Activated naive CD4-positive, alpha-beta T cell treated with anti-CD3 and anti-CD28 coated beads, Interleukin-2, amount 50 U/mL, for 72 hours (primary cell): Measurements from ENCODE around the gene ARMC3. TPM values are rescaled to one million over a fixed set of nuclear protein-coding genes. Genes with fewer than 3 reads are reported as not detected.
"Not testable (repeated sequence)": the region's sequence is repeated elsewhere in the genome, so short reads cannot be mapped to it uniquely, and the experiment has no call there.

Experiments
- ATAC-seq, 2 donors: fragments of 150-1000 bp; cut with Tn5 transposase; 2 replicates each; pipeline ENCODE4 v1.10.0; 2021; ENCODE audit warnings: mild to moderate bottlenecking in 2 of 2, moderate library complexity in 2 of 2
- DNase-seq, 2 donors: peaks; one replicate each; pipeline ENCODE4 v3.0.0; 2021 to 2022; ENCODE audit warnings: low spot score in 2 of 2
- H3K27ac Mint-ChIP-seq, 2 donors: one replicate each; pipeline ENCODE4 v1.8.0; 2022; ENCODE audit warnings: mild to moderate bottlenecking in 2 of 2, mixed read lengths in 2 of 2
- H3K36me3 Mint-ChIP-seq, 2 donors: one replicate each; pipeline ENCODE4 v1.8.0; 2022; ENCODE audit warnings: mixed read lengths in 2 of 2
- H3K9me3 Mint-ChIP-seq, 2 donors: one replicate each; pipeline ENCODE4 v1.8.0; 2022; ENCODE audit warnings: mixed read lengths in 2 of 2
- total RNA-seq, 2 donors: library from RNA; stranded (reverse); gene quantifications; one replicate each; pipeline ENCODE4 v1.2.3, GENCODE V29; 2022

The ARMC3 gene, protein sequence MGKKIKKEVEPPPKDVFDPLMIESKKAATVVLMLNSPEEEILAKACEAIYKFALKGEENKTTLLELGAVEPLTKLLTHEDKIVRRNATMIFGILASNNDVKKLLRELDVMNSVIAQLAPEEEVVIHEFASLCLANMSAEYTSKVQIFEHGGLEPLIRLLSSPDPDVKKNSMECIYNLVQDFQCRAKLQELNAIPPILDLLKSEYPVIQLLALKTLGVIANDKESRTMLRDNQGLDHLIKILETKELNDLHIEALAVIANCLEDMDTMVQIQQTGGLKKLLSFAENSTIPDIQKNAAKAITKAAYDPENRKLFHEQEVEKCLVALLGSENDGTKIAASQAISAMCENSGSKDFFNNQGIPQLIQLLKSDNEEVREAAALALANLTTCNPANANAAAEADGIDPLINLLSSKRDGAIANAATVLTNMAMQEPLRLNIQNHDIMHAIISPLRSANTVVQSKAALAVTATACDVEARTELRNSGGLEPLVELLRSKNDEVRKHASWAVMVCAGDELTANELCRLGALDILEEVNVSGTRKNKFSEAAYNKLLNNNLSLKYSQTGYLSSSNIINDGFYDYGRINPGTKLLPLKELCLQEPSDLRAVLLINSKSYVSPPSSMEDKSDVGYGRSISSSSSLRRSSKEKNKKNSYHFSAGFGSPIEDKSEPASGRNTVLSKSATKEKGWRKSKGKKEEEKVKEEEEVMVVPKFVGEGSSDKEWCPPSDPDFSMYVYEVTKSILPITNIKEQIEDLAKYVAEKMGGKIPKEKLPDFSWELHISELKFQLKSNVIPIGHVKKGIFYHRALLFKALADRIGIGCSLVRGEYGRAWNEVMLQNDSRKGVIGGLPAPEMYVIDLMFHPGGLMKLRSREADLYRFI
- not detected for total RNA-seq

DNA sequence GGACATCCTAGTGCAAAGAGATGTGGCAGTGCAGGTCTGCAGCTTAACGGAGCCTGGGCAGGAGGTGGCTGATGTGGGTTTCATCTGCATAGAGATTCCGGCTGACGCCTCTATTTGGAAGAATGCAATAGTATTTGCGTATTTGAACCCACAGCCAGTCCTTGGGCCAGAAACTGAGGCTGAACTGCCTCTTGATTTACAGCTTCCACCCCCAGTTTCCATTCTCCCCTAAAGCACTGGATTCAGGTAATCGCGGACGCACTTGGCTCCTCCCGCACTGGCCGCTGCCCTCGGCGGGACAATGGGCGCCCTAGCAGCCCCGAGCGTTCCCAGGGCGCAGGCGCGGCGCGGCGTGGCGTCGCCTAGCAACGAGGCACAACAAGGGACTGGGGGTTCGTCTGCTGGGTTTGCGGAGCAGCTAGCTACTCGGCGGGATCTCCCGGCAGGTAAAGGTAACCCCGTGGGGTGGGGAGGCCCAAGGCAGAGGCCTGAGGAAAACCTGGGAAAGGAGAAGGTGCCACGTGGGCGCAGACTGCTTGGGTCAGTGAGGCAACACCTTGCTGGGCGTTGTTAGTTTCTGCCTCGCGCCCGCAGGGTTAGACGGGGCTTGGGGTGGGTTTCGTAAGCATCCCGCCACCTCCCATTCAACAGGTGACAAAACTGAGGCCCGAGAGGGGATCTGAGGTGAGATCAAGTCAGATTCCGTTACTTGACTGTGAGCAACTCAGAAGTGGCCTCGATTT, at the start of gene ARMC3:
TSS of gene ARMC3 (plus strand) at position 393 of the 743 bp plus-strand sequence. CDS start 3,944 bp downstream, outside the sequence.
- Mint-ChIP-seq H3K9me3 (no peaks in the 10 kb centered on the region), H3K36me3 (no peaks in the 10 kb centered on the region), H3K27ac (peak within 1 kb of the TSS in 1 of 2 donors; percentile 20)
- peak; percentile 90 to 100 for ATAC-seq
- DNase-seq = peak; percentile 59 to 74

DNA sequence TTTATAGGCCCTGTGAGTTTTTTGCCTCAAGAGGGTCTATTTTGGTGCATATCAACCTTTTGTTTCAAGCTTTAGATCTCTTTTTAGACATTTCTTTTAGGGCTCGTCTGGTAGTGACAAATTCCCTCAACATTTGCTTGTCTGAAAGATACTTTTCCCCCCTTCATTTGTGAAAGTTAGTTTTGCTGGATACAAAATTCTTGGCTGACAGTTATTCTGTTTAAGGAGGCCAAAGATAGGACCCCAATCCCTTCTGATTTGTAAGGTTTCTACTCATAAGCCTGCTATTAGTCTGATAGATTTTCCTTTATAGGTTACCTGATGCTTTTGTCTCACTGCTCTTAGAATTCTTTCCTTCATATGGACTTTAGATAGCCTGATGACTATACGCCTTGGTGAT, 36.1 kb upstream of the ARMC3 start:
- Mint-ChIP-seq H3K27ac (no peak overlapping the region), H3K9me3 (peaks cover 30 to 32% of the 10 kb centered on the region in 2 donors), H3K36me3 (peaks cover 27 to 28% of the 10 kb centered on the region in 2 donors)
- DNase-seq (no peak), ATAC-seq (no peak)

DNA sequence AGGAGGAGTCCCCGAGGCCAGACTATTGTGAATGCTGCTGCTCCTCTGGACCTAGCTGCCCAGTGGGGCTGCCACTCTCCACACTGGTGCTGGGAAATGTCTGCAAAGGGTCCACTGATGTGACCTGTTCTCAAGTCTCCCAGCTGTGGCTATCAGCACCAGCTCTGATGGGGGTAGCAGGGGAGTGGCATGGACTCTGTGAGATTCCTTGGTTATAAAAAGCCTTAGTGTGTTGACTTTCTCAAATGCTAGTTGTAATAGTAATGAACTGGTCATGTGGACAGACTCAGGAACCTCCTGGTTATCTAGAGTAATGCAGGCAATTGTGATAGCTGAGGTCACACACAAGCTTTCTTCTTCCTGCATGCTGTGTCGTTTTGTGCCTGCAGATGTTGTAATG, 34.1 kb upstream of the ARMC3 start:
- H3K9me3 Mint-ChIP-seq = peaks cover 15 to 21% of the 10 kb centered on the region in 2 donors
- no peak for ATAC-seq
- no peak for DNase-seq
- H3K27ac Mint-ChIP-seq = no peak overlapping the region
- peaks cover 13 to 20% of the 10 kb centered on the region in 2 donors for H3K36me3 Mint-ChIP-seq

DNA sequence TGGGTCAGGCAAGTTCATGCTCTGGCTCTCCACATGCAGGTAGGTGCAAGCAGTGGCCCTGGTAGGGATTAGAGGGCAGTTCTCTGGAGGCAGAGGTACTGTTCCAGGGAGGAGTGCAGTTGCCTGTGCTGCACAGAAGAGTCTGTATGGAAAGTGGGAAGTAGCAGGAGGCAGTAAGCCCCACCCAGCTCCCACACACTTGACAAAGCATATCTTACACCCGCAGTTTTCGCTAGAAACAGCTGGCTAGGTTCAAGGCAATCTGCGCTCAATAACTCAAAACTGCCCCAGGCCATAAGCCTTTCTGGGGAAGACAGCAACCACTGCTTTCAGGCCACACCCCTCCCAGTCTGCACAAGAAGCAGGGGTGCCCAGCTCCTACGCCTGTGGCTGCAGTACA, 33.1 kb upstream of the ARMC3 start:
- no peak for DNase-seq
- peaks cover 13 to 26% of the 10 kb centered on the region in 2 donors for H3K36me3 Mint-ChIP-seq

DNA sequence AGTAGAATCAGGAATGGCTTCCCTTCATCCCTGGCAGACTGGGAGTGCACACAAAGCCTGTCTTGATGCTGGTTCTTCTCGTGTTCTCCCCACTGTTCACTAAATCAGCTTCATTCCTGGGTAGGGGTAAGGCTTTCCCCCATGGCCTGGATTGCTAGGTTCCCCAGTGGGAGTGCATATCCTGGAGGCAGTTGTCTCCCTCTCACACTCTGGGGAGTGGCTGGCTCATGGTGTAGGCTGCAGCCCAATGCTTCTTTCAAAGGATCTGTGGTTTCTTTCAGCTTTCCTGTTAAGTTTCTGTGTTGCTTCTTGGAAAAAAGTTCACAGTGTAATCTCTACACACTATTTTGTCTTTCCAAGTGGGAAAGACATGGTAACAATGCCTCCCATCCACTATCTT, 32.6 kb upstream of the ARMC3 start:
- Mint-ChIP-seq H3K27ac (no peak overlapping the region), H3K36me3 (peaks cover 13 to 26% of the 10 kb centered on the region in 2 donors), H3K9me3 (peaks cover 15 to 21% of the 10 kb centered on the region in 2 donors)
- ATAC-seq (no peak), DNase-seq (no peak)

More for the DNA sequence above, 33.1 kb upstream of the ARMC3 start:
- H3K27ac Mint-ChIP-seq = no peak overlapping the region
- ATAC-seq = no peak
- peaks cover 15 to 21% of the 10 kb centered on the region in 2 donors for H3K9me3 Mint-ChIP-seq

DNA sequence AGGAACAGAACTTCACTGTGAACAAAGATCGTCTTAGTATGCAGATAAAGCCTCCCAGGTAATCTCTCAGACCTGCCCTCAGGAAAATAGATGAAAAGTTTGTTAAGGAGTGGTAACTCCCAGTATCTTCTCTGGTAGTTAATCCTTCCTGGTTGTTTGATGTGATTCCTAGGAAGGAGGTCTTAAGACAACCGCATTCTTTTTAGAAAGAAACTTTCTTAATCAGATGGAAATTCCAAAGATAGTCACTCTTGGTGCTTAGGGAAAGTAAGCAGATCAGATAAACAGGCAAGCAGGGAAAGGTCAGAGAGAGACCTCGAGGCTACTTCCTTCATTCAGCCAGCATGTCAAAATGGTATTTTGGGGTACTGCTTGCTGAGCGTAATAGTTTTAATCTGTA, 30.5 kb upstream of the ARMC3 start:
- ATAC-seq = no peak
- no peak for DNase-seq

DNA sequence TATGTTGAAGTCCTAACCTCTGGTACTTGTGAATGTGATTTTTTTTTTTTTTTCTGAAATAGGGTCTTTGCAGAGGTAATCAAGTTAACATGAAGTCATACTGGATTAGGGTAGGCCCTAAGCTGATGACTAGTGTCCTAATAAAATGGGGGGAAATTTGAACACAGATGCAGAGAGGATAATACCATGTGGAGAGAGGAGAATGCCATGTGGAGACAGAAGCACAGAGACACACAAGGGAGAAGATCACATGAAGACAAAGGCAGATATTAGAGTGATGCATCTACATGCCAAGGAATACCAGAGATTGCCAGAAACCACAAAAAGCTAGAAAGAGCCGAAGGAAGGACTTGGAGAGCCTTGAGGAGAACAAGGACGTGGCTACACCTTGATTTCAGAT, 28.5 kb upstream of the ARMC3 start:
- peaks cover 0 to 17% of the 10 kb centered on the region in 2 donors for H3K36me3 Mint-ChIP-seq

More for the DNA sequence above, 30.5 kb upstream of the ARMC3 start:
- no peak overlapping the region for H3K27ac Mint-ChIP-seq
- peaks cover 7 to 25% of the 10 kb centered on the region in 2 donors for H3K36me3 Mint-ChIP-seq
- H3K9me3 Mint-ChIP-seq = peaks cover 13 to 14% of the 10 kb centered on the region in 2 donors

DNA sequence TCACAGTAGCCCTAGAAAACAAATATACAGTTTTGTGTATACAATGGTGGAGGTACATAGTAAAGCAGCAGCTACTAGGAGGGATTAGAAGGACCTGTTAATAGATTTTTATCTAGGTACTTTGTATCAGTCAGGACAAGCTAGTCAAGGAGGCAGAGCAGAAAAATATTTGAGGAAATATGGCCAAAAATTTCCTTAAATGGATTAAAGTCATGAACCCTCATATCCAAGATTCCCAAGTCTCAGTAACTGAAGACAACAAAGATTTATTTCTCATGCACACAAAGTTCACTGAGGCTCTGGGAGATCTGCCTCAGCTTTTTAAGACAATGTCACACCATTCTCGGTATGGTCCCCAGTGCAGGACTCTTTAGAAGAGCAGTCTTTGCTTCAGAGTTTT, 28.1 kb upstream of the ARMC3 start:
- Mint-ChIP-seq H3K27ac (no peak overlapping the region), H3K36me3 (peaks cover 0 to 17% of the 10 kb centered on the region in 2 donors), H3K9me3 (peaks cover 7 to 11% of the 10 kb centered on the region in 2 donors)
- DNase-seq (no peak), ATAC-seq (no peak)

More for the DNA sequence above, 28.5 kb upstream of the ARMC3 start:
- ATAC-seq (no peak), DNase-seq (no peak)
- H3K9me3 Mint-ChIP-seq = peaks cover 7 to 11% of the 10 kb centered on the region in 2 donors
- peak overlapping the region in 1 of 2 donors; percentile 51 for H3K27ac Mint-ChIP-seq

DNA sequence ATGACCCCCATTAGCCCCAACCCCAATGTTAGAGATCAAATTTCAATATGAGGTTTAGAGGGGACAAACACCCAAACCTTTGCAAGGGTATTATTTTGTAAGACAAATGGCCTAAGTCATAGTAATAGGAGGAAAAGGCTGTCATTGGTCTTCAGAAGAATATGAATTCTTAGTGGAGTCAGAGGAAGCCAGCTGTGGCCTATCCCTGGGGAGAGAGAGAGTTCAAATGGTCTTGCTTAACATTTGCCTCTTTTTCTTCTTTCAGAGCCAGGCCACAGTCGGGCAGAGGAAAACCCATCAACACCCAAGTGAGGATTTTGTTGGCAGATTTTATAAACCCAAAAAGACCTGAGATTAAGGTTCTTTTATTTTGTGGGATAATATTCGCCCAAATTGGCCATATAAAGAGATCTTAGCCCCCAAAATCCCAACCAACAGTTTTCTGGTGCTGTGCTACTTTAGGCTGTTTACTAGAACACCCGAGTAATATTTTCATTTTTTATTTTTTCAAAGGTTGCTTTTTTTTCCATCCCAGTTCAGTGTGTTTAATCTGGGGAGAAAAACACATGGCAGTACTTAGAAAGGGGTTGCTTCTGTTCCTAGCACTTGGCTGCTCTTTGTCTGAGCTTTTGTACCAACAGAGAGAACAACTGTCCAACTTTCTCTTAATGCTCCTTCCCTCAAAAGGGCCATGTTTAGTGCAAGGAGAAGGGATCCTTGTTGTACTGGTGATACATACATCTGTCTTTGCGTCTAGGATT, 26.8 kb upstream of the ARMC3 start:
- peaks cover 0 to 17% of the 10 kb centered on the region in 2 donors for H3K36me3 Mint-ChIP-seq
- H3K9me3 Mint-ChIP-seq = peaks cover 7 to 16% of the 10 kb centered on the region in 2 donors
- no peak overlapping the region for H3K27ac Mint-ChIP-seq
- no peak for DNase-seq
- ATAC-seq = no peak

DNA sequence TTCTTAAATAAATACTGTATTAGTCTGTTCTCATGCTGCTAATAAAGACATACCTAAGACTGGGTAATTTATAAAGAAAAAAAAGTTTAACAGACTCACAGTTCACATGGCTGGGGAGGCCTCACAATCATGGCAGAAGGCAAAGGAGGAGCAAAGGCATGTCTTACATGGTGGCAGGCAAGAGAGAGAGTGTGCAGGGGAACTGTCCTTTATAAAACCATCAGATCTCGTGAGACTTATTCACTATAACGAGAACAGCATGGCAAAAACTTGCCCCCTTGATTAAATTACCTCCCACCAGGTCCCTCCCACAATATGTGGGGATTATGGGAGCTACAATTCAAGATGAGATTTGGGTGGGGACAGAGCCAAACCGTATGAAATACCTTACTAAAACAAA, 25.7 kb upstream of the ARMC3 start:
- Mint-ChIP-seq H3K9me3 (peaks cover 7 to 17% of the 10 kb centered on the region in 2 donors), H3K36me3 (peaks cover 0 to 13% of the 10 kb centered on the region in 2 donors)
- ATAC-seq, DNase-seq, H3K27ac Mint-ChIP-seq: not testable (repeated sequence)

DNA sequence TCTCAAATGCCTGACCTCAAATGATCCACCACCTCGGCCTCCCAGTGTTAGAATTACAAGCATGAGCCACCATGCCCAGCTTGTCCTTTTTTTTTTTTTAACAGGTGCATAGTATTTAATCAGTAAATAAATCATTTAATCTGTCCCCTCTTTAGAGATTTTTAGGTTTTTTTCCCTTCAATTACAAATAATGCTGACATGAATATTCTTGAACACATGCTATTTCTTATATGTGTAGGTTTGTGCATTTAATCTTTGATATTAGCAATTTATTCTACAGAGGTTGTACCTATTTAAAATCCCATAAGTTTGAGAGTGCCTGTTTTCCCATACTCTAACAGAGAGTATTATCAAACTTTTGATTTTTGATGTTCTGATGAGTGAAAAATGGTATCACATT, 24.2 kb upstream of the ARMC3 start:
- DNase-seq (no peak), ATAC-seq (no peak)

DNA sequence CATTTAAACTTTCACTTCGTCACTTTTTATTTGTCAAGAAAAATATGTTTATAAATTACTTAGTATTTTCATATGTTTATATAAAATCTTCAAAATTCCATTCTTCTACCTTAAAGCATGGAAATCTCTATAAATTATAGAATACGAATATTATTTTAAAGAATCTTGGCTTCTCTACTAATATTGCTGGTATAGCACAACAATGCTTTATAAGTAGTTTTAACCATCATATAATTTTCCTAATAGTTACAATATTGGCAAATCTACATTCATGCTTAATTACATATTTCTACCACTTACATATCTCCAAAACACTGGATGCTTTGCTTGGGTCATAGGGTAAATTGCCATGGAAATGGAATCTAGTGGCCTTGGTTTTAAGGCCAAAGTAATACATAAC, 21.1 kb upstream of the ARMC3 start:
- H3K36me3 Mint-ChIP-seq = peaks cover 27 to 28% of the 10 kb centered on the region in 2 donors
- no peak for DNase-seq
- peaks cover 31 to 40% of the 10 kb centered on the region in 2 donors for H3K9me3 Mint-ChIP-seq
- H3K27ac Mint-ChIP-seq = no peak overlapping the region
- ATAC-seq = no peak

More for the DNA sequence above, 24.2 kb upstream of the ARMC3 start:
- no peak overlapping the region for H3K27ac Mint-ChIP-seq
- H3K36me3 Mint-ChIP-seq = peaks cover 12 to 24% of the 10 kb centered on the region in 2 donors
- peaks cover 19 to 26% of the 10 kb centered on the region in 2 donors for H3K9me3 Mint-ChIP-seq

DNA sequence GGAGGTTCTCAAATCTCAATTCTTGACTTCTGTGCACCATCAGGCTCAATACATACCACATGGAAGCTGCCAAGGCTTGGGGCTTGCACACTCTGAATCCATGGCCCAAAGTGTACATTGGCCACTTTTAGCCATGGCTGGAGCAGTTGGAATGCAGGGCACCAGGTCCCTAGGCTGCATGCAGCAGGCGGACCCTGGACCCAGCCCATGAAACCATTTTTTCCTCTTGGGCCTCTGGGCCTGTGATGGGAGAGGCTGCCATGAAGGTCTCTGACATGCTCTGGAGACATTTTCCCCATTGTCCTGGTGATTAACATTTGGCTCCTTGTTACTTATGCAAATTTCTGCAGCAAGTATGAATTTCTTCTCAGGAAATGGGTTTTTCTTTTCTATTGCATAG, 19.0 kb upstream of the ARMC3 start:
- DNase-seq (no peak), ATAC-seq (no peak)
- Mint-ChIP-seq H3K9me3 (peaks cover 27 to 33% of the 10 kb centered on the region in 2 donors), H3K36me3 (peaks cover 24 to 29% of the 10 kb centered on the region in 2 donors), H3K27ac (no peak overlapping the region)

DNA sequence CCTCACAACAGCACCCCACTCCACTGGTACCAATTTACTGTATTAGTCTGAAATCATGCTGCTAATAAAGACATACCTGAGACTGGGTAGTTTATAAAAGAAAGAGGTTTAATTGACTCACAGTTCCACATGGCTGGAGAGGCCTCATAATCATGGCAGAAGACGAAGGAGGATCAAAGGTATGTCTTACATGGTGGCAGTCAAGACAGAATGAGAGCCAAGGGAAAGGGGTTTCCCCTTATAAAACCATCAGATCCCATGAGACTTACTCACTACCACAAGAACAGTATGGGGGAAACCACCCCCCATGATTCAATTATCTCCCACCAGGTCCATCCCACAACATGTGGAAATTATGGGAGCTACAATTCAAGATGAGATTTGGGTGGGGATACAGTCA, 18.2 kb upstream of the ARMC3 start:
- not testable (repeated sequence) for H3K27ac Mint-ChIP-seq, DNase-seq
- H3K9me3 Mint-ChIP-seq = peaks cover 27 to 32% of the 10 kb centered on the region in 2 donors
- peaks cover 24 to 29% of the 10 kb centered on the region in 2 donors for H3K36me3 Mint-ChIP-seq
- ATAC-seq = peak; percentile 38 to 85

DNA sequence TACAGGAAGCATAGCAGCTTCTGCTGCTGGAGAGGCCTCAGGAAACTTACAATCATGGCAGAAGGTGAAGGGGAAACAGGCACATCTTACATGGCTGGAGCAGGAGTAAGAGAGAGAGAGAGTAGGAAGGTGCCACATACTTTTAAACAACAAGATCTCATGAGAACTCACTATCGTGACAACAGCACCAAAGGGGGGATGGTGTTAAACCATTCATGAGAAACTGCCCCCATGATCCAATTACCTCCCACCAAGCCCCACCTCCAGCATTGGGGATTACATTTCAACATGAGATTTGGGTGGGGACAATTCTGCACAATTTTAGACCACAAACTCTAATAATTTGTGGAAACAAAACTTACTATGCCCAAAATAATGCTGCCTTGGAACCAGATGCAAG, 16.8 kb upstream of the ARMC3 start:
- Mint-ChIP-seq H3K9me3 (peaks cover 27% of the 10 kb centered on the region in 2 donors), H3K36me3 (peaks cover 24 to 29% of the 10 kb centered on the region in 2 donors), H3K27ac (peak overlapping the region in 1 of 2 donors; percentile 23)
- no peak for ATAC-seq
- DNase-seq = no peak
